Testis (tissue), 3 donors: ENCODE measurements around the gene MPPED1. TPM values are rescaled to one million over a fixed set of nuclear protein-coding genes. Genes with fewer than 3 reads are reported as not detected.

Experiments used
- DNase-seq: peaks from one replicate; pipeline ENCODE4 v3.0.0-alpha.2; 2019
- H3K27ac ChIP-seq, 2 donors: fragments of 200-600 bp; sonication (generic); one replicate each; pipeline ENCODE4 v1.5.1; 2019
- H3K27me3 ChIP-seq: fragments of 200-600 bp; sonication (generic); one replicate; pipeline ENCODE4 v1.5.1; 2019
- H3K36me3 ChIP-seq: fragments of 200-600 bp; sonication (generic); one replicate; pipeline ENCODE4 v1.5.1; 2017; ENCODE audit warnings: low read depth; ENCODE audit errors: missing control alignments
- H3K4me1 ChIP-seq: fragments of 200-600 bp; sonication (generic); one replicate; pipeline ENCODE4 v1.5.1; 2019
- H3K4me3 ChIP-seq, 2 donors: fragments of 200-600 bp; sonication (generic); one replicate each; pipeline ENCODE4 v1.5.1; 2017 to 2019
- H3K9me3 ChIP-seq: fragments of 200-600 bp; sonication (generic); one replicate; pipeline ENCODE4 v1.5.1; 2017
- CTCF ChIP-seq, 3 experiments: fragments of 450-650 bp in 2 of 3; fragments of 200-600 bp in 1 of 3; sonication (generic) in 1 of 3; IDR thresholded peaks; one replicate each; pipeline ENCODE4 v1.5.1; 2016 to 2019; ENCODE audit warnings: antibody characterized with exemption in 3 of 3, mild to moderate bottlenecking in 2 of 3, moderate library complexity in 1 of 3
- POLR2A ChIP-seq: fragments of 450-650 bp; IDR thresholded peaks from one replicate; pipeline ENCODE4 v1.6.1; 2017; ENCODE audit warnings: antibody characterized with exemption, mild to moderate bottlenecking, moderate library complexity
- WGBS, 2 donors: methylation state at CpG; one replicate each; pipeline ENCODE4 v1.1.5; 2018; 5-methylcytosine and 5-hydroxymethylcytosine counted together
- intact Hi-C: fragments of 100-400 bp; cut with DNase I; formaldehyde crosslinking; loops from one replicate; pipeline ENCODE4 v1.15.1; 2023; ENCODE audit warnings: low total_unique reads
- polyA plus RNA-seq: library from polyadenylated mRNA; stranded (reverse); fragments of 350-450 nt; fragmentation: Illumina TruSeq; extraction: RNeasy Lipid Tissue Mini Kit (QIAGEN cat#74804); gene quantifications from one replicate; pipeline ENCODE4 v1.2.3, GENCODE V29; 2014; ENCODE audit warnings: low read depth, low replicate concordance; ENCODE audit not compliant: insufficient read depth
- total RNA-seq, 2 donors: library from RNA; depleted of rRNA; stranded (reverse); fragments of >200 nt; gene quantifications; one replicate each; pipeline ENCODE4 v1.2.3, GENCODE V29; 2016

The MPPED1 gene
- total and polyA plus RNA-seq, 3 donors from 2014 or later, result 1.3 to 5.9 (median 4.1) TPM

GRCh38 chr22:43455846-43456245, 44.0 kb downstream of the MPPED1 start:
- intact Hi-C loops, result no loop called here
- no peaks in the 10 kb centered on the region for H3K27me3 ChIP-seq
- H3K9me3 ChIP-seq, result no peaks in the 10 kb centered on the region
- TF ChIP-seq POLR2A (no peak), CTCF (IDR thresholded peaks at IDR 0.05) (no peak)
- no peak overlapping the region for H3K27ac ChIP-seq
- 28 to 32% methylated on average over 2 of the region's 2 CpGs for WGBS, 2 donors
- no peaks in the 10 kb centered on the region for H3K36me3 ChIP-seq
- no peak for DNase-seq
- H3K4me1 ChIP-seq, result no peaks in the 10 kb centered on the region
- no peak overlapping the region for H3K4me3 ChIP-seq

- H3K36me3 ChIP-seq, result no peaks in the 10 kb centered on the region
- WGBS, 2 donors, result 85 to 91% methylated on average over 3 of the region's 3 CpGs
- H3K9me3 ChIP-seq, result no peaks in the 10 kb centered on the region
- H3K27ac ChIP-seq, result no peak overlapping the region
- no peaks in the 10 kb centered on the region for H3K27me3 ChIP-seq
- no peak overlapping the region for H3K4me3 ChIP-seq
- intact Hi-C loops, result no loop called here
- no peak for DNase-seq
- no peak for TF ChIP-seq CTCF (IDR thresholded peaks at IDR 0.05)
- TF ChIP-seq POLR2A, result no peak
- no peaks in the 10 kb centered on the region for H3K4me1 ChIP-seq
These were observed 45.2 kb downstream of the MPPED1 start for GRCh38 chr22:43457002-43457401.

- TF ChIP-seq CTCF (IDR thresholded peaks at IDR 0.05), result no peak
- no peak for TF ChIP-seq POLR2A
- Histone ChIP-seq H3K27ac (no peak overlapping the region), H3K36me3 (no peaks in the 10 kb centered on the region), H3K27me3 (no peaks in the 10 kb centered on the region), H3K4me1 (peaks cover 11% of the 10 kb centered on the region), H3K9me3 (no peaks in the 10 kb centered on the region), H3K4me3 (no peak overlapping the region)
- no peak for DNase-seq
- intact Hi-C loops, result no loop called here
These were observed 50.9 kb downstream of the MPPED1 start for GRCh38 chr22:43462701-43463100.

GRCh38 chr22:43464809-43465208, 53.0 kb downstream of the MPPED1 start:
- H3K4me3 ChIP-seq, result no peak overlapping the region
- H3K27ac ChIP-seq, result no peak overlapping the region
- 85 to 88% methylated on average over 8 of the region's 8 CpGs for WGBS, 2 donors
- no peaks in the 10 kb centered on the region for H3K27me3 ChIP-seq
- H3K9me3 ChIP-seq, result no peaks in the 10 kb centered on the region
- no peak for TF ChIP-seq POLR2A
- no peak for TF ChIP-seq CTCF (IDR thresholded peaks at IDR 0.05)
- no peaks in the 10 kb centered on the region for H3K36me3 ChIP-seq
- peaks cover 11% of the 10 kb centered on the region for H3K4me1 ChIP-seq
- intact Hi-C loops, result no loop called here
- DNase-seq, result no peak

- H3K36me3 ChIP-seq, result no peaks in the 10 kb centered on the region
- H3K4me3 ChIP-seq, result no peak overlapping the region
- no peak for DNase-seq
- WGBS, 2 donors, result 75 to 79% methylated on average over 18 to 22 of the region's 23 CpGs
- intact Hi-C loops, result no loop called here
- TF ChIP-seq CTCF (IDR thresholded peaks at IDR 0.05), result no peak
- no peak for TF ChIP-seq POLR2A
- no peak overlapping the region for H3K27ac ChIP-seq
- H3K27me3 ChIP-seq, result no peaks in the 10 kb centered on the region
- H3K4me1 ChIP-seq, result peaks cover 11% of the 10 kb centered on the region
- no peaks in the 10 kb centered on the region for H3K9me3 ChIP-seq
These were observed 53.6 kb downstream of the MPPED1 start for GRCh38 chr22:43465291-43466015.
